HCT116 (cell line): ENCODE data around the gene EPS15. TPM values are rescaled to one million over a fixed set of nuclear protein-coding genes. Genes with fewer than 3 reads are reported as not detected.

ENCODE experiments used
- ATAC-seq: fragments of 200-7000 bp; cut with Tn5 transposase; 2 replicates; pipeline ENCODE4 v1.9.1; 2020; ENCODE audit warnings: mild to moderate bottlenecking, moderate library complexity
- BruUV-seq: library from RNA; stranded (reverse); fragments of 400-500 nt; replicated peaks from 2 replicates; lab custom pipeline; 2021; lab: Mats Ljungman, UMichigan
- CTCF ChIA-PET: fragments of 300-600 bp; sonication (Branson Sonifier 250); formaldehyde crosslinking; loops from one replicate; lab custom pipeline; 2021; ENCODE audit warnings: antibody characterized with exemption; lab: Charles Lee
- POLR2A ChIA-PET: fragments of 300-600, 350-600 bp; sonication (Branson Sonifier 250); formaldehyde crosslinking; loops from one replicate; lab custom pipeline; 2021; ENCODE audit warnings: antibody characterized with exemption; lab: Charles Lee
- RAD21 ChIA-PET, 2 experiments: fragments of 300-600 bp; sonication (Branson Sonifier 250); formaldehyde crosslinking; loops; one replicate each; lab custom pipeline; 2023; ENCODE audit warnings: low total read pairs in 2 of 2; ENCODE audit not compliant: uncharacterized antibody in 2 of 2, unreplicated experiment in 2 of 2, low non-redundant PET in 1 of 2; lab: Charles Lee
- DNase-seq: peaks from one replicate; pipeline ENCODE4 v3.0.0-alpha.2; 2010; ENCODE audit warnings: low read depth, low spot score
- H2AFZ ChIP-seq: fragments of 200-600 bp; shearing (Covaris generic), sonication (generic); 2 replicates; pipeline ENCODE4 v1.6.1; 2017; ENCODE audit warnings: low read depth, mixed run types, mixed read lengths, antibody characterized with exemption, low read length; ENCODE audit not compliant: poor library complexity, severe bottlenecking
- H3K27ac ChIP-seq: 2 replicates; pipeline ENCODE4 v1.5.1; 2012; ENCODE audit warnings: low read depth, low read length
- H3K27me3 ChIP-seq: fragments of 200-600 bp; sonication (generic); 2 replicates; pipeline ENCODE4 v1.6.1; 2016; ENCODE audit warnings: mixed run types, low read length, mixed read lengths; ENCODE audit not compliant: insufficient read depth
- H3K36me3 ChIP-seq, 2 experiments: fragments of 200-500 bp in 1 of 2; fragments of 200-600 bp in 1 of 2; sonication (Bioruptor generic) in 1 of 2; sonication (generic) in 1 of 2; 2 replicates each; pipeline versions ENCODE4 v1.5.1 to v1.6.1; 2014 to 2016; ENCODE audit warnings: low read length in 2 of 2, inconsistent platforms in 1 of 2, mixed read lengths in 1 of 2, mixed run types in 1 of 2; ENCODE audit not compliant: insufficient read depth in 2 of 2, control insufficient read depth in 1 of 2
- H3K4me1 ChIP-seq, 2 experiments: fragments of 200-600 bp in 1 of 2; sonication (generic) in 1 of 2; 2 replicates each; pipeline versions ENCODE4 v1.5.1 to v1.6.1; 2012 to 2017; ENCODE audit warnings: low read length in 2 of 2, inconsistent platforms in 1 of 2, mild to moderate bottlenecking in 1 of 2, mixed read lengths in 1 of 2, mixed run types in 1 of 2, moderate library complexity in 1 of 2; ENCODE audit not compliant: insufficient read depth in 2 of 2, control insufficient read depth in 1 of 2
- H3K4me2 ChIP-seq: fragments of 200-600 bp; sonication (generic); 2 replicates; pipeline ENCODE4 v1.6.1; 2017; ENCODE audit warnings: mixed run types, low read length, mixed read lengths
- H3K4me3 ChIP-seq, 2 experiments: fragments of 200-600 bp in 1 of 2; sonication (generic) in 1 of 2; replicated peaks in 1 of 2; 2 replicates each; pipeline ENCODE4 v1.5.1; 2011 to 2016; ENCODE audit warnings: low read length in 2 of 2, control low read depth in 1 of 2, low read depth in 1 of 2, mild to moderate bottlenecking in 1 of 2, mixed read lengths in 1 of 2, mixed run types in 1 of 2
- H3K79me2 ChIP-seq: fragments of 200-600 bp; sonication (generic); 2 replicates; pipeline ENCODE4 v1.6.1; 2017; ENCODE audit warnings: mild to moderate bottlenecking, mixed run types, low read length, moderate library complexity, mixed read lengths; ENCODE audit not compliant: insufficient read depth
- H3K9ac ChIP-seq: fragments of 200-600 bp; sonication (generic); 2 replicates; pipeline ENCODE4 v1.6.1; 2016; ENCODE audit warnings: low read length, mixed read lengths
- H3K9me2 ChIP-seq: fragments of 200-600 bp; sonication (generic), shearing (Covaris generic); 2 replicates; pipeline ENCODE4 v1.6.1; 2017; ENCODE audit warnings: mixed run types, mild to moderate bottlenecking, moderate library complexity; ENCODE audit not compliant: insufficient read depth
- H3K9me3 ChIP-seq, 2 experiments: fragments of 200-500 bp in 1 of 2; fragments of 200-600 bp in 1 of 2; sonication (Bioruptor generic) in 1 of 2; sonication (generic) in 1 of 2; 2 replicates each; pipeline ENCODE4 v1.6.1; 2014 to 2017; ENCODE audit warnings: low read length in 2 of 2, mixed read lengths in 2 of 2, inconsistent platforms in 1 of 2, low read depth in 1 of 2, mild to moderate bottlenecking in 1 of 2, mixed run types in 1 of 2, moderate library complexity in 1 of 2; ENCODE audit not compliant: control insufficient read depth in 1 of 2, insufficient read depth in 1 of 2
- H4K20me1 ChIP-seq: fragments of 200-600 bp; sonication (generic), shearing (Covaris generic); 2 replicates; pipeline ENCODE4 v1.6.1; 2017; ENCODE audit warnings: mixed run types, mild to moderate bottlenecking, moderate library complexity; ENCODE audit not compliant: insufficient read depth
- CBX3 ChIP-seq: IDR thresholded peaks from 2 replicates; pipeline ENCODE4 v1.6.1; 2012; ENCODE audit warnings: low read depth
- CEBPB ChIP-seq: IDR thresholded peaks from 2 replicates; pipeline ENCODE4 v1.6.1; 2012; ENCODE audit warnings: low read depth
- EGR1 ChIP-seq: IDR thresholded peaks from 2 replicates; pipeline ENCODE4 v1.6.1; 2012; ENCODE audit warnings: low read depth
- EZH2 ChIP-seq: fragments of 200-600 bp; sonication (generic); IDR thresholded peaks from 2 replicates; pipeline ENCODE4 v1.6.1; 2017; ENCODE audit warnings: antibody characterized with exemption, mixed run types
- FOSL1 ChIP-seq: IDR thresholded peaks from 2 replicates; pipeline ENCODE4 v1.6.1; 2012; ENCODE audit warnings: low read depth
- JUND ChIP-seq: IDR thresholded peaks from 2 replicates; pipeline ENCODE4 v1.6.1; 2012
- RAD21 ChIP-seq: IDR thresholded peaks from 2 replicates; pipeline ENCODE4 v1.6.1; 2012; ENCODE audit warnings: low read depth, mild to moderate bottlenecking
- SIN3A ChIP-seq: IDR thresholded peaks from 2 replicates; pipeline ENCODE4 v1.6.1; 2012; ENCODE audit warnings: low read depth
- SP1 ChIP-seq: IDR thresholded peaks from 2 replicates; pipeline ENCODE4 v1.6.1; 2012; ENCODE audit warnings: low read depth
- SRF ChIP-seq: IDR thresholded peaks from 2 replicates; pipeline ENCODE4 v1.6.1; 2012; ENCODE audit warnings: low read depth
- TCF7L2 ChIP-seq: IDR thresholded peaks from 2 replicates; pipeline ENCODE4 v1.7.0; 2011; ENCODE audit warnings: borderline replicate concordance, inconsistent platforms; ENCODE audit not compliant: insufficient read depth, insufficient read length; ENCODE audit errors: extremely low read depth
- YY1 ChIP-seq: IDR thresholded peaks from 2 replicates; pipeline ENCODE4 v1.6.1; 2011; ENCODE audit warnings: low read length, low read depth, moderate library complexity, mild to moderate bottlenecking; ENCODE audit not compliant: insufficient replicate concordance; ENCODE audit errors: extremely low read depth
- ZNF274 ChIP-seq: fragments of 200-500 bp; sonication (Bioruptor generic); IDR thresholded peaks from 2 replicates; pipeline ENCODE4 v1.6.1; 2014; ENCODE audit warnings: mild to moderate bottlenecking, low read depth, low read length, inconsistent platforms
- intact Hi-C: fragments of 100-400 bp; cut with micrococcal nuclease; formaldehyde crosslinking; loops from 2 replicates; pipeline ENCODE4 v1.10.0; 2022
- total RNA-seq: library from RNA; stranded (reverse); gene quantifications from one replicate; pipeline ENCODE4 v1.2.1, GENCODE V29; 2021; ENCODE audit not compliant: unreplicated experiment
- TF ChIP-seq, protein P1 (sequence below): IDR thresholded peaks from 2 replicates; pipeline ENCODE4 v1.6.1; 2011; ENCODE audit warnings: mild to moderate bottlenecking, low read length, moderate library complexity; ENCODE audit not compliant: insufficient replicate concordance; ENCODE audit errors: extremely low read depth
- TF ChIP-seq, protein P2 (sequence below), 3 experiments: fragments of 200-600 bp in 1 of 3; sonication (generic) in 1 of 3; IDR thresholded peaks in 2 of 3; conservative IDR thresholded peaks in 1 of 3; 2 replicates each; pipeline ENCODE4 v1.5.1; 2012 to 2017; ENCODE audit warnings: low read depth in 2 of 3, low read length in 2 of 3, antibody characterized with exemption in 1 of 3, borderline replicate concordance in 1 of 3, control low read depth in 1 of 3, mild to moderate bottlenecking in 1 of 3, mixed read lengths in 1 of 3, mixed run types in 1 of 3, moderate library complexity in 1 of 3; ENCODE audit not compliant: insufficient read depth in 1 of 3
- TF ChIP-seq, protein P3 (sequence below): IDR thresholded peaks from 2 replicates; pipeline ENCODE4 v1.6.1; 2012

The EPS15 gene
- total RNA-seq, 1 experiment from 2014 or later, result 41.2 TPM

DNA sequence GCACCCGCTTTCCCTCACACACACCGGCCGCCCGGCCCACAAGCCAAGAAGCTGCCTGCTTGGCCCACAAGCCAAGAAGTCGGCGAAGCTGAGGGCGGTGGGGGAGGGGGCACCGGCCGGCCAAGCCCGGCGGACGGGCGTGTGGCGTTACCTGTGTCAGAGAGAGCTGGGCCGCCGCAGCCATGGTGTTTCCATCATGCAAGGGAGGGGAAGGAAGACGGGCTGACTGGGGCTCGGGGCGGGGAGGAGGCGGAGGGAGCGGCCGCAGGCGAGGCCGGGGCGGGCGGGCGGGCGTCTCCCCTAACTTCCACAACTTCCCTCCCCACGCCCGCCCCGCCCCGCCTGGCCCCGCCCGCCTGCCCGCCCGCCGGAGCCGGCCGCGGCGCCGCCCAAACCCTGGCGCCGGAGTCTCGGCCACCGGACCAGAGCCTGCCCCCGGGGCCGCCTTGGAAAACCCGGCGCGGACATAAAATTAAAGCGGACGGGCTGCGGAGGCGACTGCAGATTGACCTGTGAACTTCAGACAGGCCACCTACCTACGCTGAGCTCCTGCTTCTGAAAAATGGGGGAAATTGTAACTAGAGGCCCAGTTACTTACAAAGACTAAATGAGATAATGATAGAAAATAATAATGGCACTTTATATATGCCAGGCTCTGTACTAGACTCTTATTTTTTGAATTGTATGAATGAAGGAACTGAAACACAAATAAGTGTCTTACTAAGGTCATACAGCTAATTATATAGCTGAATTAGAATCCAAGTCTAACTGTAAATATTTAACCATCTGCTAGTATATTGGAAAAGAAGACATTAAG lies at the start of gene EPS15 (continued):
- TF ChIP-seq SRF (no peak), CBX3 (peak; percentile 86), SP1 (peak; percentile 97), JUND (peak; percentile 91), ZNF274 (no peak), YY1 (peak; percentile 88), CEBPB (no peak)

DNA sequence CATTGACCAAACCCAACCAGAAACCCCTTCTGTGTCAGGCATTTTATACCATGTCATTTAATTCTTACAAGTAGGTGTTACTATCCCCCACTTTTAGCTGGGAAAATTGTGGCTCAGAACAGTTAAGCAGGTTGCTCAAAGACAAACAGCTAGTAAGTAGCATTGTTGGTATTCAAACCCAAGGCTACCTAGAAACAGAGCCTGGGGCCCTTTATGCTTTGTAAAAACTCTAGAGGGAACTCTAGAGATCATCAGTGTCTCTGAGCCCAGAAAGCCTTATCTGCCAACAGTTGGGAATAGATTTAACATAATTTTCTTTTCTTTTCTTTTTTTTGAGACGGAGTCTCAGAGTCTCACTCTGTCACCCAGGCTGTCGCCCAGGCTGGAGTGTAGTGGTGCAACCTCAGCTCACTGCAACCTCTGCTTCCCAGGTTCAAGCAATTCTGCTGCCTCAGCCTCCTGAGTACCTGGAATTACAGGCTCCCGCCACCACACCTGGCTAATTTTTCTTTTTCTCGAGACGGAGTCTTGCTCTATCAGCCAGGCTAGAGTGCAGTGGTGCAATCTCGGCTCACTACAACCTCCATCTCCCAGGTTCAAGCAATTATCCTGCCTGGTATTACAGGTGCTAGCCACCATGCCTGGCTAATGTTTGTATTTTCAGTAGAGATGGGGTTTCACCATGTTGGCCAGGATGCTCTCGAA lies 49.3 kb upstream of the EPS15 start:
- H3K4me1 ChIP-seq, result peaks cover 38 to 50% of the 10 kb centered on the region in 2 experiments
- H3K9me2 ChIP-seq, result no peaks in the 10 kb centered on the region
- H3K27me3 ChIP-seq, result no peaks in the 10 kb centered on the region
- no TSS peak for BruUV-seq
- no peak overlapping the region for H3K9ac ChIP-seq
- intact Hi-C loops, result loop anchor here (2.0 to 5.0 kb wide), 2 partner anchors 48 to 199 kb away; partner anchors contain the start of gene OSBPL9
- ChIA-PET RAD21 (no interaction called here), CTCF (interaction anchor here (1.2 kb wide), 1 partner anchor 33 kb away, joined by 3 read pairs; no protein-coding TSS in a partner anchor), POLR2A (no interaction called here)
- no peaks in the 10 kb centered on the region for H4K20me1 ChIP-seq
- DNase-seq, result no peak
- no peaks in the 10 kb centered on the region for H3K79me2 ChIP-seq
- no peaks in the 10 kb centered on the region for H3K9me3 ChIP-seq
- H2AFZ ChIP-seq, result no peak overlapping the region
- peak overlapping the region; percentile 64 for H3K4me2 ChIP-seq
- H3K27ac ChIP-seq, result peak overlapping the region; percentile 90
- no peaks in the 10 kb centered on the region for H3K36me3 ChIP-seq
- H3K4me3 ChIP-seq, result 0 out of 4 replicates have a peak overlapping the region, but pooled peaks of 1 of the 2 experiments have one; percentile 14
- no peak for ATAC-seq
- no peak for TF ChIP-seq SIN3A
- TF ChIP-seq EZH2, result no peak
- no peak for TF ChIP-seq TCF7L2
- no peak for TF ChIP-seq JUND
- TF ChIP-seq, protein P1, sequence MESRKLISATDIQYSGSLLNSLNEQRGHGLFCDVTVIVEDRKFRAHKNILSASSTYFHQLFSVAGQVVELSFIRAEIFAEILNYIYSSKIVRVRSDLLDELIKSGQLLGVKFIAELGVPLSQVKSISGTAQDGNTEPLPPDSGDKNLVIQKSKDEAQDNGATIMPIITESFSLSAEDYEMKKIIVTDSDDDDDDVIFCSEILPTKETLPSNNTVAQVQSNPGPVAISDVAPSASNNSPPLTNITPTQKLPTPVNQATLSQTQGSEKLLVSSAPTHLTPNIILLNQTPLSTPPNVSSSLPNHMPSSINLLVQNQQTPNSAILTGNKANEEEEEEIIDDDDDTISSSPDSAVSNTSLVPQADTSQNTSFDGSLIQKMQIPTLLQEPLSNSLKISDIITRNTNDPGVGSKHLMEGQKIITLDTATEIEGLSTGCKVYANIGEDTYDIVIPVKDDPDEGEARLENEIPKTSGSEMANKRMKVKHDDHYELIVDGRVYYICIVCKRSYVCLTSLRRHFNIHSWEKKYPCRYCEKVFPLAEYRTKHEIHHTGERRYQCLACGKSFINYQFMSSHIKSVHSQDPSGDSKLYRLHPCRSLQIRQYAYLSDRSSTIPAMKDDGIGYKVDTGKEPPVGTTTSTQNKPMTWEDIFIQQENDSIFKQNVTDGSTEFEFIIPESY, result no peak
- no peak for TF ChIP-seq EGR1
- TF ChIP-seq YY1, result no peak
- TF ChIP-seq, protein P2, sequence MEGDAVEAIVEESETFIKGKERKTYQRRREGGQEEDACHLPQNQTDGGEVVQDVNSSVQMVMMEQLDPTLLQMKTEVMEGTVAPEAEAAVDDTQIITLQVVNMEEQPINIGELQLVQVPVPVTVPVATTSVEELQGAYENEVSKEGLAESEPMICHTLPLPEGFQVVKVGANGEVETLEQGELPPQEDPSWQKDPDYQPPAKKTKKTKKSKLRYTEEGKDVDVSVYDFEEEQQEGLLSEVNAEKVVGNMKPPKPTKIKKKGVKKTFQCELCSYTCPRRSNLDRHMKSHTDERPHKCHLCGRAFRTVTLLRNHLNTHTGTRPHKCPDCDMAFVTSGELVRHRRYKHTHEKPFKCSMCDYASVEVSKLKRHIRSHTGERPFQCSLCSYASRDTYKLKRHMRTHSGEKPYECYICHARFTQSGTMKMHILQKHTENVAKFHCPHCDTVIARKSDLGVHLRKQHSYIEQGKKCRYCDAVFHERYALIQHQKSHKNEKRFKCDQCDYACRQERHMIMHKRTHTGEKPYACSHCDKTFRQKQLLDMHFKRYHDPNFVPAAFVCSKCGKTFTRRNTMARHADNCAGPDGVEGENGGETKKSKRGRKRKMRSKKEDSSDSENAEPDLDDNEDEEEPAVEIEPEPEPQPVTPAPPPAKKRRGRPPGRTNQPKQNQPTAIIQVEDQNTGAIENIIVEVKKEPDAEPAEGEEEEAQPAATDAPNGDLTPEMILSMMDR (IDR thresholded peaks at IDR 0.05 in 2 of 3, conservative IDR thresholded peaks at IDR 0.05 in 1 of 3; ENCODE audit: borderline replicate concordance in 1 of 3, insufficient read depth in 1 of 3, low read depth in 2 of 3, low read length in 2 of 3), result no peak
- no peak for TF ChIP-seq RAD21
- no peak for TF ChIP-seq SP1
- no peak for TF ChIP-seq FOSL1
- TF ChIP-seq CBX3, result no peak
- TF ChIP-seq CEBPB, result no peak
- TF ChIP-seq, protein P3, sequence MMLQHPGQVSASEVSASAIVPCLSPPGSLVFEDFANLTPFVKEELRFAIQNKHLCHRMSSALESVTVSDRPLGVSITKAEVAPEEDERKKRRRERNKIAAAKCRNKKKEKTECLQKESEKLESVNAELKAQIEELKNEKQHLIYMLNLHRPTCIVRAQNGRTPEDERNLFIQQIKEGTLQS, result no peak
